Adrenal gland (tissue), 5 donors: ENCODE results near the gene NLRP4.

Source experiments
- CTCF ChIP-seq, 6 experiments: fragments of 450-650 bp in 4 of 6; fragments of 200-600 bp in 2 of 6; sonication (generic) in 1 of 6; IDR thresholded peaks; 1 replicate in 5 of 6; 2 replicates in 1 of 6; pipeline versions ENCODE4 v1.5.1 to v1.8.0; 2016 to 2021; ENCODE audit warnings: antibody characterized with exemption in 6 of 6, mild to moderate bottlenecking in 2 of 6, moderate library complexity in 1 of 6
- POLR2A ChIP-seq, 2 donors: fragments of 450-650 bp; IDR thresholded peaks; one replicate each; pipeline ENCODE4 v1.6.1; 2017; ENCODE audit warnings: antibody characterized with exemption in 2 of 2, mild to moderate bottlenecking in 2 of 2, moderate library complexity in 1 of 2
- donor health status: DM: no; HTN: no; CAD: no.

GRCh38 chr19:55809381-55810058 is 26.8 kb upstream of the NLRP4 start:
- TF ChIP-seq CTCF (IDR thresholded peaks at IDR 0.05), result peak; percentile 15 to 50 (median 38)
- no peak for TF ChIP-seq POLR2A (IDR thresholded peaks at IDR 0.05)
